ENCODE data around the gene UBE2QL1. TPM values are rescaled to one million over a fixed set of nuclear protein-coding genes. Genes with fewer than 3 reads are reported as not detected.

UBE2QL1 gene
- total RNA-seq, 2 experiments from 2014 or later: not detected

DNA sequence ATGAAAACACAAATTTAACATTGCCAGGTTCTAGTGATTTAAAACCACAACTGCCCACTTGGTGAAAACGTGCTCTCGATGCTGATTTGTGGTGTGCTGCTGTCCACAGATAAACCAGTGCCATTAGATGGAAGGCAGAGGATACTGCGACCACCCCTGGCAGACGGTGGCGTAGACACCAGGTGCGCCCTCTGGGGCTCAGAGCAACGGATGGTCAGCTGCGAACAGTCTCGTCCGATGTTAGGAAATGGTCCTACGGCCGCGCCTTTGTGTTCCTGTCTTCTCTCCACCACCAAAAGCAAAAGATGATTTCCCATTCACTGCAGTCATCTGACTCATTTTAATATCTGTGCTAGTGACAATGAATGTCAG is 43.2 kb downstream of the UBE2QL1 start:
- H3K79me2 ChIP-seq (ENCODE audit: insufficient read depth, low read depth, low read length): no peaks in the 10 kb centered on the region
- CTCF ChIA-PET (ENCODE audit: unreplicated experiment): no interaction called here
- no peak for DNase-seq (ENCODE audit: low spot score)
- no peak overlapping the region for H2AFZ ChIP-seq (ENCODE audit: low read length)
- H3K27ac ChIP-seq (ENCODE audit: low read depth, low read length, poor library complexity, severe bottlenecking): no peak overlapping the region
- H3K9me2 ChIP-seq (ENCODE audit: insufficient read depth, low read length): no peaks in the 10 kb centered on the region
- POLR2A ChIA-PET: no interaction called here
- no peaks in the 10 kb centered on the region for H3K36me3 ChIP-seq (ENCODE audit: insufficient read depth, low read length)
- no peaks in the 10 kb centered on the region for H4K20me1 ChIP-seq (ENCODE audit: insufficient read depth, low read length)
- H3K9me3 ChIP-seq (ENCODE audit: low read length): no peaks in the 10 kb centered on the region
- H3K4me2 ChIP-seq (ENCODE audit: low read length): no peak overlapping the region
- no peak for TF ChIP-seq EZH2phosphoT487 (IDR thresholded peaks at IDR 0.05; ENCODE audit: borderline replicate concordance, low read depth, low read length)
- TF ChIP-seq, protein P1, sequence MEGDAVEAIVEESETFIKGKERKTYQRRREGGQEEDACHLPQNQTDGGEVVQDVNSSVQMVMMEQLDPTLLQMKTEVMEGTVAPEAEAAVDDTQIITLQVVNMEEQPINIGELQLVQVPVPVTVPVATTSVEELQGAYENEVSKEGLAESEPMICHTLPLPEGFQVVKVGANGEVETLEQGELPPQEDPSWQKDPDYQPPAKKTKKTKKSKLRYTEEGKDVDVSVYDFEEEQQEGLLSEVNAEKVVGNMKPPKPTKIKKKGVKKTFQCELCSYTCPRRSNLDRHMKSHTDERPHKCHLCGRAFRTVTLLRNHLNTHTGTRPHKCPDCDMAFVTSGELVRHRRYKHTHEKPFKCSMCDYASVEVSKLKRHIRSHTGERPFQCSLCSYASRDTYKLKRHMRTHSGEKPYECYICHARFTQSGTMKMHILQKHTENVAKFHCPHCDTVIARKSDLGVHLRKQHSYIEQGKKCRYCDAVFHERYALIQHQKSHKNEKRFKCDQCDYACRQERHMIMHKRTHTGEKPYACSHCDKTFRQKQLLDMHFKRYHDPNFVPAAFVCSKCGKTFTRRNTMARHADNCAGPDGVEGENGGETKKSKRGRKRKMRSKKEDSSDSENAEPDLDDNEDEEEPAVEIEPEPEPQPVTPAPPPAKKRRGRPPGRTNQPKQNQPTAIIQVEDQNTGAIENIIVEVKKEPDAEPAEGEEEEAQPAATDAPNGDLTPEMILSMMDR (conservative IDR thresholded peaks at IDR 0.05; ENCODE audit: low read length): no peak
- H3K4me1 ChIP-seq (ENCODE audit: insufficient read depth, low read length, poor library complexity, severe bottlenecking): no peaks in the 10 kb centered on the region
- no peak overlapping the region for H3K4me3 ChIP-seq (ENCODE audit: low read depth, low read length, poor library complexity, severe bottlenecking)
- intact Hi-C loops (cut with micrococcal nuclease; ENCODE audit: unreplicated experiment): no loop called here
- no TSS peak for BruUV-seq (replicated peaks)

DNA sequence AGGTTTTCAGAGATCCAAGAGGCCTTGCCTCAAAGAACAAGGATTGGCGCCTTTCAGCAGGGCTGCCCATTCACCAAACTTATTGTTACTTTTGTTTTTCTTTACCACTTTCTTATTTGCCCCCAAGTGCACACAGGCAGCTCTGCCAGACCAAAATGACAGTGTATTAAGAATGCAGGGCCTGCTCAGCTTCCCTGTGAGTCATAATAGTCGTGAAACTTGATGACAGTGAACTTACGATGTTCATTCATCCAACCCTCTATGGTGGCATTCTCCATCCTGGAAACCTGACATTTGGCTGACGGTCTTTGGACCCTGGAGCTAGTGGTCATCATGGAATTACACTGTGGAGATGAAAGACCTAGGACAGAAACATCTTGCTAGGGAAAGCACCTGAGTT is 44.3 kb downstream of the UBE2QL1 start:
- no peak overlapping the region for H3K4me2 ChIP-seq (ENCODE audit: low read length)
- H3K9me2 ChIP-seq (ENCODE audit: insufficient read depth, low read length): no peaks in the 10 kb centered on the region
- POLR2A ChIA-PET: no interaction called here
- H4K20me1 ChIP-seq (ENCODE audit: insufficient read depth, low read length): no peaks in the 10 kb centered on the region
- H3K27ac ChIP-seq (ENCODE audit: low read depth, low read length, poor library complexity, severe bottlenecking): no peak overlapping the region
- H3K4me3 ChIP-seq (ENCODE audit: low read depth, low read length, poor library complexity, severe bottlenecking): no peak overlapping the region
- no peak for TF ChIP-seq EZH2phosphoT487 (IDR thresholded peaks at IDR 0.05; ENCODE audit: borderline replicate concordance, low read depth, low read length)
- TF ChIP-seq, protein P1 (conservative IDR thresholded peaks at IDR 0.05; ENCODE audit: low read length): no peak
- BruUV-seq (replicated peaks): no TSS peak
- CTCF ChIA-PET (ENCODE audit: unreplicated experiment): no interaction called here
- DNase-seq (ENCODE audit: low spot score): no peak
- intact Hi-C loops (cut with micrococcal nuclease; ENCODE audit: unreplicated experiment): no loop called here
- H2AFZ ChIP-seq (ENCODE audit: low read length): no peak overlapping the region
- H3K79me2 ChIP-seq (ENCODE audit: insufficient read depth, low read depth, low read length): no peaks in the 10 kb centered on the region
- H3K36me3 ChIP-seq (ENCODE audit: insufficient read depth, low read length): no peaks in the 10 kb centered on the region
- no peaks in the 10 kb centered on the region for H3K4me1 ChIP-seq (ENCODE audit: insufficient read depth, low read length, poor library complexity, severe bottlenecking)
- no peaks in the 10 kb centered on the region for H3K9me3 ChIP-seq (ENCODE audit: low read length)

DNA sequence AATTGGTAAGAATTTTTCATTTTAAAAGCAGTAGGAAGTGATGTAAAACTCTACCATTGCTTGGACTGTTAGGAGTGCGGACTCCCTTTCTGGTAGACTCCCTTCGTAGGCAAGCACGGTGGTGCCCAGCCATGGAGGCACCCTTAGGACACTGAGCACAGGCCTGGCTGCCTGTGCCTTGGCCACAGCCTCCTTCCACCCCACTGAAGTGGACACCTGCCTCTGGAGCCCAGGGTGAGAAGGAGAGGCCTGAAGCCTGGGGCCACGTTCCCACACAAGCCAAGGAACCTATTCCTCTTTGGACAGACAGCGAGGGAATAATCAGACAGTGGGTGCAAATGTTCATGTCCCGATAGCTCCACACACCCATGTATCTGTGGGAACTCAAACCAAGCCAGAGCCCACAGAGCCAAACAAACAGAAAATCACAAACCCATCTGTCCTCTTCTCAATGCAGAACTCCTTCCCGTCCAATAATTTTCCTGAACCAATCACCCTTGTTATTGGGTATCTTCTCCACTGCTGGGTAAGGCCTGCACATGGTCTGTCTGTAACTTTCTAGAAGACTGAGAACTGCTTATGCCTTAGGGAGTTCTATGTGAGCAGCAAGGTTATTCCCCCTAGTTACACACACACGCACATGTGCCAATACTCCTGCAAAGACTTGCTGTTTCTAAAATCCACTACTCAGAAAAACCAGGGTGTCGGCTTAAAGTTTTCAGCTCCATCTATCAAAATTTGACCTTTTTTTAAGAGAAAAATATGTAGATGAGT is 45.2 kb downstream of the UBE2QL1 start:
- H3K9me3 ChIP-seq (ENCODE audit: low read length): no peaks in the 10 kb centered on the region
- H3K9me2 ChIP-seq (ENCODE audit: insufficient read depth, low read length): no peaks in the 10 kb centered on the region
- TF ChIP-seq, protein P1 (conservative IDR thresholded peaks at IDR 0.05; ENCODE audit: low read length): no peak
- no peak for TF ChIP-seq EZH2phosphoT487 (IDR thresholded peaks at IDR 0.05; ENCODE audit: borderline replicate concordance, low read depth, low read length)
- H3K79me2 ChIP-seq (ENCODE audit: insufficient read depth, low read depth, low read length): no peaks in the 10 kb centered on the region
- intact Hi-C loops (cut with micrococcal nuclease; ENCODE audit: unreplicated experiment): no loop called here
- no TSS peak for BruUV-seq (replicated peaks)
- H3K36me3 ChIP-seq (ENCODE audit: insufficient read depth, low read length): no peaks in the 10 kb centered on the region
- no peaks in the 10 kb centered on the region for H3K4me1 ChIP-seq (ENCODE audit: insufficient read depth, low read length, poor library complexity, severe bottlenecking)
- no peak for DNase-seq (ENCODE audit: low spot score)
- no peak overlapping the region for H2AFZ ChIP-seq (ENCODE audit: low read length)
- ChIA-PET POLR2A (no interaction called here), CTCF (ENCODE audit: unreplicated experiment) (no interaction called here)
- no peak overlapping the region for H3K27ac ChIP-seq (ENCODE audit: low read depth, low read length, poor library complexity, severe bottlenecking)
- H3K4me2 ChIP-seq (ENCODE audit: low read length): no peak overlapping the region
- no peak overlapping the region for H3K4me3 ChIP-seq (ENCODE audit: low read depth, low read length, poor library complexity, severe bottlenecking)
- H4K20me1 ChIP-seq (ENCODE audit: insufficient read depth, low read length): no peaks in the 10 kb centered on the region
